HCT116 (cell line): ENCODE measurements around the gene LIPK. TPM values are rescaled to one million over a fixed set of nuclear protein-coding genes. Genes with fewer than 3 reads are reported as not detected.

Source experiments
- ATAC-seq: fragments of 200-7000 bp; cut with Tn5 transposase; 2 replicates; pipeline ENCODE4 v1.9.1; 2020; ENCODE audit warnings: mild to moderate bottlenecking, moderate library complexity
- BruUV-seq: library from RNA; stranded (reverse); fragments of 400-500 nt; replicated peaks from 2 replicates; lab custom pipeline; 2021; lab: Mats Ljungman, UMichigan
- CTCF ChIA-PET: fragments of 300-600 bp; sonication (Branson Sonifier 250); formaldehyde crosslinking; loops from one replicate; lab custom pipeline; 2021; ENCODE audit warnings: antibody characterized with exemption; lab: Charles Lee
- POLR2A ChIA-PET: fragments of 300-600, 350-600 bp; sonication (Branson Sonifier 250); formaldehyde crosslinking; loops from one replicate; lab custom pipeline; 2021; ENCODE audit warnings: antibody characterized with exemption; lab: Charles Lee
- RAD21 ChIA-PET, 2 experiments: fragments of 300-600 bp; sonication (Branson Sonifier 250); formaldehyde crosslinking; loops; one replicate each; lab custom pipeline; 2023; ENCODE audit warnings: low total read pairs in 2 of 2; ENCODE audit not compliant: uncharacterized antibody in 2 of 2, unreplicated experiment in 2 of 2, low non-redundant PET in 1 of 2; lab: Charles Lee
- DNase-seq: peaks from one replicate; pipeline ENCODE4 v3.0.0-alpha.2; 2010; ENCODE audit warnings: low read depth, low spot score
- H2AFZ ChIP-seq: fragments of 200-600 bp; shearing (Covaris generic), sonication (generic); 2 replicates; pipeline ENCODE4 v1.6.1; 2017; ENCODE audit warnings: low read depth, mixed run types, mixed read lengths, antibody characterized with exemption, low read length; ENCODE audit not compliant: poor library complexity, severe bottlenecking
- H3K27ac ChIP-seq: 2 replicates; pipeline ENCODE4 v1.5.1; 2012; ENCODE audit warnings: low read depth, low read length
- H3K27me3 ChIP-seq: fragments of 200-600 bp; sonication (generic); 2 replicates; pipeline ENCODE4 v1.6.1; 2016; ENCODE audit warnings: mixed run types, low read length, mixed read lengths; ENCODE audit not compliant: insufficient read depth
- H3K36me3 ChIP-seq, 2 experiments: fragments of 200-500 bp in 1 of 2; fragments of 200-600 bp in 1 of 2; sonication (Bioruptor generic) in 1 of 2; sonication (generic) in 1 of 2; 2 replicates each; pipeline versions ENCODE4 v1.5.1 to v1.6.1; 2014 to 2016; ENCODE audit warnings: low read length in 2 of 2, inconsistent platforms in 1 of 2, mixed read lengths in 1 of 2, mixed run types in 1 of 2; ENCODE audit not compliant: insufficient read depth in 2 of 2, control insufficient read depth in 1 of 2
- H3K4me1 ChIP-seq, 2 experiments: fragments of 200-600 bp in 1 of 2; sonication (generic) in 1 of 2; 2 replicates each; pipeline versions ENCODE4 v1.5.1 to v1.6.1; 2012 to 2017; ENCODE audit warnings: low read length in 2 of 2, inconsistent platforms in 1 of 2, mild to moderate bottlenecking in 1 of 2, mixed read lengths in 1 of 2, mixed run types in 1 of 2, moderate library complexity in 1 of 2; ENCODE audit not compliant: insufficient read depth in 2 of 2, control insufficient read depth in 1 of 2
- H3K4me2 ChIP-seq: fragments of 200-600 bp; sonication (generic); 2 replicates; pipeline ENCODE4 v1.6.1; 2017; ENCODE audit warnings: mixed run types, low read length, mixed read lengths
- H3K4me3 ChIP-seq, 2 experiments: fragments of 200-600 bp in 1 of 2; sonication (generic) in 1 of 2; replicated peaks in 1 of 2; 2 replicates each; pipeline ENCODE4 v1.5.1; 2011 to 2016; ENCODE audit warnings: low read length in 2 of 2, control low read depth in 1 of 2, low read depth in 1 of 2, mild to moderate bottlenecking in 1 of 2, mixed read lengths in 1 of 2, mixed run types in 1 of 2
- H3K79me2 ChIP-seq: fragments of 200-600 bp; sonication (generic); 2 replicates; pipeline ENCODE4 v1.6.1; 2017; ENCODE audit warnings: mild to moderate bottlenecking, mixed run types, low read length, moderate library complexity, mixed read lengths; ENCODE audit not compliant: insufficient read depth
- H3K9ac ChIP-seq: fragments of 200-600 bp; sonication (generic); 2 replicates; pipeline ENCODE4 v1.6.1; 2016; ENCODE audit warnings: low read length, mixed read lengths
- H3K9me2 ChIP-seq: fragments of 200-600 bp; sonication (generic), shearing (Covaris generic); 2 replicates; pipeline ENCODE4 v1.6.1; 2017; ENCODE audit warnings: mixed run types, mild to moderate bottlenecking, moderate library complexity; ENCODE audit not compliant: insufficient read depth
- H3K9me3 ChIP-seq, 2 experiments: fragments of 200-500 bp in 1 of 2; fragments of 200-600 bp in 1 of 2; sonication (Bioruptor generic) in 1 of 2; sonication (generic) in 1 of 2; 2 replicates each; pipeline ENCODE4 v1.6.1; 2014 to 2017; ENCODE audit warnings: low read length in 2 of 2, mixed read lengths in 2 of 2, inconsistent platforms in 1 of 2, low read depth in 1 of 2, mild to moderate bottlenecking in 1 of 2, mixed run types in 1 of 2, moderate library complexity in 1 of 2; ENCODE audit not compliant: control insufficient read depth in 1 of 2, insufficient read depth in 1 of 2
- H4K20me1 ChIP-seq: fragments of 200-600 bp; sonication (generic), shearing (Covaris generic); 2 replicates; pipeline ENCODE4 v1.6.1; 2017; ENCODE audit warnings: mixed run types, mild to moderate bottlenecking, moderate library complexity; ENCODE audit not compliant: insufficient read depth
- ATF3 ChIP-seq: IDR thresholded peaks from 2 replicates; pipeline ENCODE4 v1.6.1; 2012
- CBX3 ChIP-seq: IDR thresholded peaks from 2 replicates; pipeline ENCODE4 v1.6.1; 2012; ENCODE audit warnings: low read depth
- ELF1 ChIP-seq: IDR thresholded peaks from 2 replicates; pipeline ENCODE4 v1.6.1; 2012; ENCODE audit warnings: low read depth, borderline replicate concordance
- EZH2 ChIP-seq: fragments of 200-600 bp; sonication (generic); IDR thresholded peaks from 2 replicates; pipeline ENCODE4 v1.6.1; 2017; ENCODE audit warnings: antibody characterized with exemption, mixed run types
- EZH2phosphoT487 ChIP-seq: fragments of 200-600 bp; IDR thresholded peaks from 2 replicates; pipeline ENCODE4 v1.6.1; 2018; ENCODE audit warnings: antibody characterized with exemption, borderline replicate concordance
- JUND ChIP-seq: IDR thresholded peaks from 2 replicates; pipeline ENCODE4 v1.6.1; 2012
- SIN3A ChIP-seq: IDR thresholded peaks from 2 replicates; pipeline ENCODE4 v1.6.1; 2012; ENCODE audit warnings: low read depth
- SRF ChIP-seq: IDR thresholded peaks from 2 replicates; pipeline ENCODE4 v1.6.1; 2012; ENCODE audit warnings: low read depth
- ZBTB33 ChIP-seq: IDR thresholded peaks from 2 replicates; pipeline ENCODE4 v1.6.1; 2011; ENCODE audit warnings: mild to moderate bottlenecking, low read length, moderate library complexity; ENCODE audit not compliant: insufficient replicate concordance; ENCODE audit errors: extremely low read depth
- ZNF274 ChIP-seq: fragments of 200-500 bp; sonication (Bioruptor generic); IDR thresholded peaks from 2 replicates; pipeline ENCODE4 v1.6.1; 2014; ENCODE audit warnings: mild to moderate bottlenecking, low read depth, low read length, inconsistent platforms
- intact Hi-C: fragments of 100-400 bp; cut with micrococcal nuclease; formaldehyde crosslinking; loops from 2 replicates; pipeline ENCODE4 v1.10.0; 2022
- total RNA-seq: library from RNA; stranded (reverse); gene quantifications from one replicate; pipeline ENCODE4 v1.2.1, GENCODE V29; 2021; ENCODE audit not compliant: unreplicated experiment

The LIPK gene
- total RNA-seq, 1 experiment from 2014 or later: not detected

GRCh38 chr10:88670497-88670896, 35.6 kb upstream of the LIPK start (continued):
- TF ChIP-seq ZBTB33: no peak

GRCh38 chr10:88672041-88672440, 34.0 kb upstream of the LIPK start:
- CTCF ChIA-PET: no interaction called here
- POLR2A ChIA-PET: no interaction called here
- Histone ChIP-seq H3K4me3 (no peak overlapping the region), H3K79me2 (no peaks in the 10 kb centered on the region), H3K36me3 (no peaks in the 10 kb centered on the region), H3K9me3 (no peaks in the 10 kb centered on the region), H3K4me1 (no peaks in the 10 kb centered on the region), H2AFZ (no peak overlapping the region), H3K27ac (no peak overlapping the region), H3K4me2 (no peak overlapping the region), H3K27me3 (no peaks in the 10 kb centered on the region), H3K9me2 (peaks cover 5% of the 10 kb centered on the region; the same call in 1 of the 2 replicates), H3K9ac (no peak overlapping the region), H4K20me1 (no peaks in the 10 kb centered on the region)
- RAD21 ChIA-PET: no interaction called here
- TF ChIP-seq ELF1: no peak
- TF ChIP-seq EZH2phosphoT487: no peak
- TF ChIP-seq SIN3A: no peak
- TF ChIP-seq EZH2: no peak
- TF ChIP-seq SRF: no peak
- TF ChIP-seq CBX3: no peak
- TF ChIP-seq ZNF274: no peak
- no peak for TF ChIP-seq ATF3
- TF ChIP-seq ZBTB33: no peak
- TF ChIP-seq JUND: no peak
- DNase-seq (no peak), ATAC-seq (no peak)
- intact Hi-C loops: no loop called here
- no TSS peak for BruUV-seq
